Retina (tissue), 1 donor: ENCODE data around the gene CNOT4.

Source experiments
- DNase-seq: peaks from one replicate; pipeline ENCODE4 v3.0.0-alpha.2; 2016

Gene CNOT4

GRCh38 chr7:135317676-135318325 is 192.1 kb downstream of the CNOT4 start:
- DNase-seq, result peak; percentile 27

DNA sequence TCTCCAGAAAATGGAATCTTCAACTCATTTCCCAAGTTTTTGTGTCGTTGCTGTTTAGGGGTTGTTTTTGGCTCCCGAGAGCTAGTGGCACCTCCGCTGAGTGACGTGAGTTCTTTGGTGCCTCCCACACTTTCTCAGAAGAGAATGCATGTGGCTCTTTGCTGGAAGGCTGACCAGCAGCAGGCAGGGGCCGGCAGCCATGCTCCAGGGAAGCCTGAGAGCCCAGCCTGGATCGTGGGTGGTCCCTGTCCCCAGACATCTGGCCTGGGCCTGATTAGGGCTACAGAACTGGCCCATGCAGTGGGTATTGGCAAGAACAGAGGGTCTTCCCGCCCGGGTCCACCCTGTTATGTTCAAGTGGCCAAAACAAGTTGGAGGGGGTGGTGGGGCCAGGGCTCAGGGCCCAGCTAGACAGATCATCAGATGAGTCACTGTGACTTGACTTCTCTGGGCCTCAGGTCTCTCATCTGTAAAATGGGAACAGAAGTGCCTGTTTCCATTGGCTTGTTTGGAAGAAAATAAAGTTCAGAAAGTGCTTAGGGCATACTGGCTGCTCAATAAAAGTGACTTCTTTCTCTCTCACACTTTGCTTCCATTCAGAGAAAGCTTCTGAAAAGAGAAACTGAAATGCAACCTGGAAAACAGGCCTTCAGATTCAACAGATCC is 193.1 kb downstream of the CNOT4 start:
- DNase-seq, result no peak

- DNase-seq, result no peak
Observed at GRCh38 chr7:135313971-135314370, 195.9 kb downstream of the CNOT4 start.
